GM21515 (cell line): ENCODE measurements around the gene PRR33.

Source experiments
- ATAC-seq: cut with Tn5 transposase; IDR thresholded peaks from one replicate; pipeline ENCODE4 v1.9.1; 2021; ENCODE audit not compliant: unreplicated experiment

The PRR33 gene

GRCh38 chr11:1852877-1853276 lies 38.8 kb downstream of the PRR33 start, which contains the start of gene LSP1:
LSP1 (plus strand) TSS chr11:1853084; CDS start chr11:1853145, 61 bp downstream.
- ATAC-seq: peak; percentile 41

- ATAC-seq: peak; percentile 0
Measured at GRCh38 chr11:1852271-1852876, 39.3 kb downstream of the PRR33 start.

DNA sequence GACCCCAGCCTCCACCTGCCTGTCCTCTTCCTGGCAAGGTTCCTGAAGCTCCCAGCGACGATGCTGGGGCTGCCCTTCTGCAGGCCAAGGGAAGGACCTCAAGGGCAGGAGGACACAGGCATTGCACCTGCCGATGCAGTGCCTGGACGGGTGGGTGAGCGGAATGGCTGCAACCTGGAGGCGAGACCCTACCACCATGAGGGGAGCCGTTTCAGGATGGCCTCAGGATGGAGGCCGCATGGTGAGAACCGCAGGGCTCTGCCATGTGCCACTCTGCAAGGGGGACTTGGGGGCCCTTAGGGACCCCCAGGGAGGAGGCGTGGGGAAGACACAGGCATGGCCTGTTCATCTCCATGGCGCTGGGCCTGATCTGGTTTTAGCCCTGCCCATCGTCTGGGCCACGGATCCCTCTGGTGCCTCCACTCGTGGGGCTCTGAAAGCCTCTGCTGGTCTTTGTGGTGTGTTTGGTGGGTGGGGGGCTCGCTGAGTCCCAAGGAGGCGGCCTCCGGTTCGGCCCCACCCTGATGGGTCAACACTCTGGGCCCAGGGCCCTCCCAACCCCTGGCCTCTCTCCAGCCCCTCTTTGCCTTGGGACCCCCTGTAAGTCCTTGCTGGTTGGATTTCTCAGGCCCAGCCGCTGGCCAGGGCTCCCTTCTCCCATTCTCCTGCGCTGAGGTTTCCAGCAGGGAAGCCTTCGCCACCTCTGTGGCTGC lies 40.1 kb downstream of the PRR33 start:
- no peak for ATAC-seq

GRCh38 chr11:1848640-1849430 lies 42.9 kb downstream of the PRR33 start:
- no peak for ATAC-seq

GRCh38 chr11:1847926-1848639 lies 43.6 kb downstream of the PRR33 start:
- no peak for ATAC-seq

DNA sequence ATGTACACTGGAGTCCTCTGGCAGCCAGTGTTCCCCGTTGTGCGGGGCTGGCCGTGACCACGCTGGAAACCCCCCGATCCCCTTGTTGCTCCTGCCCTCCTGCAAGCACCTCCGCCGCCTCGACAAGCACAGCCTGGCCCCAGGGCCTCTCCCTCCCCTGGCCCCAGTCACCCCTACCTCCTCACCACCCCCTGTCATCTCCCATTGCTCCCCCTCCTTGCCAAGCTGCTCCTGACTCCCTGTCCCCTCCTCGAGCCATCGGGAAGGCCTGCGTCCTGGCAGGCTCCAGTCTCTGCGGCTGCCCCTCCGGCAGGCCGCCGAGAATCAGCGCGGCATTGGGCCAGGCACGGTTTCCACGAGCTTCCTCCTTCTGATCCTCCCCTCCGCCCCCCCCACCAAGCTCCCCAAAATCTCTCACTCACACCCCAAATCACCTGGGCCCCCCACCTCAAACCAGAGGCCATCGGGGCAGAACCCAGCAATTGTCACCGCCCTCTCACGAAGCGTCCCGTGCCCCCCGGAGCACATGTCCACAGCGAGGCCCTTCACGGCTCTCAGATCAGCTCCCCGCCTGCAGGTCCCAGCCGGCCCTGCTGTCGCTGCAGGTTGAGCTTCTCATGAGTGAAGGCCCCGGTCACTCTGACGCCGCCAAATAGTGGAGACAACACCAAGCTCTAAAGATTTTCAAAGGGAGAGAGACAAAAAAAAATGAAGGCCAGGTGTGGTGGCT lies 44.5 kb downstream of the PRR33 start:
- no peak for ATAC-seq

DNA sequence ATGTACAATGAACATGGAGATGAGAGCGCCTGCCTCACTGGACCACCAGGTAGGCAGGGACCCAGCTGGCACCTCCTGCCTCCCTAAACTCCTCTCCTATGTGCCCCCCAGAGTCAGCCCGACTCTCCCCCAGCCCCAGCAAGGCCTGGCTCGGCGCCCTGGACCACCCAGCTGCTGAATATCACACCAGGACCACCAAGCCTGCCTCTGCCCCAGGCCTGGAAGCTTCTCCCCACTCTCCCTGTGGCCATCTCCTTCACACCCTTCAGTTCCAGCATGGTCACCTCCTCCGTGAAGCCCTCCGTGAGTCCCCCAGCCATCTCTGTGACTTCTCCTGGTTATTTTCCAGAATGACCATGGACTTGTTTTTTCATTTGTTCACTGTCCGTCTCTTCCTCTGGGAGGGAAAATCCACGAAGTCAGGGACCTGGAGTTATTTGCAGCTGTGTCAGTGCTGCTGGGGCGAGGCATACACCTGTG lies 45.2 kb downstream of the PRR33 start:
- ATAC-seq: no peak

- no peak for ATAC-seq
Measured at GRCh38 chr11:1845561-1846452, 45.9 kb downstream of the PRR33 start.

GRCh38 chr11:1845095-1845429 lies 46.6 kb downstream of the PRR33 start:
- ATAC-seq: no peak

GRCh38 chr11:1844221-1845094 lies 47.2 kb downstream of the PRR33 start:
- no peak for ATAC-seq

DNA sequence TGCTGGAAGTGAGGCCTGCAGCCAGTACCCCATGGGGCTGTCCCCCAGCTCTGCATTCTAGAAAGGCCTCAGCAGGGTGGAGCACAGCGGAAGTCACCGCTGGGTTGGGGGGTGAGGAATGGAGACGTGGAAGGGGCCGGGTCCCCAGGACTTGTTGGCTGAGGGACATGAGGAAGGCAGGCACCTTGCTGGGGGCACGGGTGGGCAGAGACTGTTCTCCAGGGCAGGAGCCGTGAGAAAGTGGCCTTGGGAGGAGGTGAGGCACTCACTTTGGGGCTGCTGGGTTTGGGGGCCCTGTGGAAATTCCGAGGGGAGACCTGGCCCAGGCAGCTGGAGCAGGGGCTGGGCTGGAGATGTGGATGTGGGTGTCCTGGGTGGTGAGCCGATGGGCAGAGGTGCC lies 47.9 kb downstream of the PRR33 start:
- ATAC-seq: no peak

- ATAC-seq: no peak
Measured at GRCh38 chr11:1843098-1843473, 48.6 kb downstream of the PRR33 start.

DNA sequence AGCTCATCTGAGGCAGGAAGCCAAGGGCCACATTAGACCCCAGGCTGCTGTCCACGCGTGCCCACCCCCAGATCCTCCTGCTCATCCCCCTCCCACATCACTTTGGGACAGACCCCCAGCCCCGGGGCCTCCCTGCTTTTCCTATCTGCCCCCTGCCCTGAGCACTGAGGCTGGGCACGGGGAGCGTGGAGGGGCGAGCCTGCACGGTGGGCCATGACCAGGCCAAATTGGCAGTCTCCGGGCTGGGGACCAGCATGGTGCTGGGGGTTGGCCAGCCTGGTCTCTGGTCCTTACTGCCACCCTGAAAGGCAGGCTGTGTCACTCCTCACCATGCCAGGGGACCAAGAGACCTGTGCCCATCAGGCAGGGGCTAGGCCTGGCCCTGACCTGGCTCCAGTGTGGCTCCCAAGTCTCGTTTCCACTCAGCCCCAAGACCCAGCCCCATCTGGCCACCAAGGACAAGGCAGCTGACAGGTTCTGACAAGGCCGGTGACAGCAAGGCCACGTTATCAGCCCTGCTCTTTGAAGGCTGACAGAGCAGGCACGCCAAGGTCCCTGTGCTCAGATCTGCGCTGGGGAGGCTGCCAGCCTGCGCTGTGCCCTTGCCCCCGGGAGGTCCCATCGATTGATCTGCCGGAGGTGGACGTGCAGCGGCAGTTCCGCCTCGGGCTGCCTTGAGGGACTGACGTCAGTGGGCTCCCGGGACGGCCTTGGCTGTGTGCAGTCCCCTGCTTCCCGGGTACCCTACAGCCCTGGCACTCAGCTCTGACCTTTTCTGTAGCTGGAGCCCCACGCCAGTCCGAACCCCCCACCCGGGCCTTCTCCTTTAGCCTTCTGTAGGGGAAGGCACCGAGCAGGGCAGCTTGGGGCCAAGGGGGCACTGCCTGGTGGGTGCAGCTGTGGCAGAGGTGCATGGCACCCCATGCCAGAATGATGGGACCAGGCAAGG lies 49.3 kb downstream of the PRR33 start:
- no peak for ATAC-seq

GRCh38 chr11:1841511-1842148 lies 50.1 kb downstream of the PRR33 start:
- ATAC-seq: no peak

GRCh38 chr11:1840780-1841480 lies 50.8 kb downstream of the PRR33 start:
- ATAC-seq: no peak
